Neural progenitor cell (in vitro differentiated cells): Measurements from ENCODE around the gene JUND.

Experiments
- EZH2 ChIP-seq: fragments of 200-600 bp; sonication (generic); IDR thresholded peaks from 2 replicates; pipeline ENCODE4 v1.6.1; 2017; ENCODE audit warnings: antibody characterized with exemption, mild to moderate bottlenecking, moderate library complexity
- EZH2phosphoT487 ChIP-seq: fragments of 200-600 bp; sonication (generic); IDR thresholded peaks from 2 replicates; pipeline ENCODE4 v1.6.1; 2017; ENCODE audit warnings: antibody characterized with exemption
- TF ChIP-seq, protein P1 (sequence below): fragments of 200-600 bp; sonication (generic); IDR thresholded peaks from 2 replicates; pipeline ENCODE4 v1.5.1; 2017; ENCODE audit warnings: antibody characterized with exemption, mild to moderate bottlenecking

DNA sequence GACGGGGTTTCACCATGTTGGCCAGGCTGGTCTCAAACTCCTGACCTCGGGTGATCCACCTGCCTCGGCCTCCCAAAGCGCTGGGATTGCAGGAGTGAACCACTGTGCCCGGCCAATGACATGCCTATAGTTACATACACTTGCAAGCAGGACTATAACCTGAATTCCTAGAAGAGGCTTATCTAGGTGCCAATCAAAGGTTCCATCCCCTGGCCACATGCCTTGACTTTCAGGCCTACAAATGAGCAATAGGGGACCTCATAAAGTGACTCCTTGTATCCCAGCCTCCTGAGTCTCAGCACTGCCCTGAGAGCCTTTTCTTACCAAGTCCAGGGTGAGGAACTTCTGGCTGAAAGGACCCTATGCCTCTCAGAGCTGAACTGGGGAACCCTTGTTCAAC, 45.4 kb upstream of the JUND start:
- TF ChIP-seq, protein P1, sequence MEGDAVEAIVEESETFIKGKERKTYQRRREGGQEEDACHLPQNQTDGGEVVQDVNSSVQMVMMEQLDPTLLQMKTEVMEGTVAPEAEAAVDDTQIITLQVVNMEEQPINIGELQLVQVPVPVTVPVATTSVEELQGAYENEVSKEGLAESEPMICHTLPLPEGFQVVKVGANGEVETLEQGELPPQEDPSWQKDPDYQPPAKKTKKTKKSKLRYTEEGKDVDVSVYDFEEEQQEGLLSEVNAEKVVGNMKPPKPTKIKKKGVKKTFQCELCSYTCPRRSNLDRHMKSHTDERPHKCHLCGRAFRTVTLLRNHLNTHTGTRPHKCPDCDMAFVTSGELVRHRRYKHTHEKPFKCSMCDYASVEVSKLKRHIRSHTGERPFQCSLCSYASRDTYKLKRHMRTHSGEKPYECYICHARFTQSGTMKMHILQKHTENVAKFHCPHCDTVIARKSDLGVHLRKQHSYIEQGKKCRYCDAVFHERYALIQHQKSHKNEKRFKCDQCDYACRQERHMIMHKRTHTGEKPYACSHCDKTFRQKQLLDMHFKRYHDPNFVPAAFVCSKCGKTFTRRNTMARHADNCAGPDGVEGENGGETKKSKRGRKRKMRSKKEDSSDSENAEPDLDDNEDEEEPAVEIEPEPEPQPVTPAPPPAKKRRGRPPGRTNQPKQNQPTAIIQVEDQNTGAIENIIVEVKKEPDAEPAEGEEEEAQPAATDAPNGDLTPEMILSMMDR, result no peak
- no peak for TF ChIP-seq EZH2phosphoT487
- TF ChIP-seq EZH2, result no peak
